GM11168 (cell line): ENCODE data around the gene RPS6KB2.

ENCODE experiments used
- in situ Hi-C: fragments of 300-500 bp; cut with MboI; formaldehyde crosslinking; loops from one replicate; pipeline ENCODE4 v1.12.0; 2022; ENCODE audit warnings: low sequenced_read_pairs; ENCODE audit not compliant: unreplicated experiment

RPS6KB2 gene

DNA sequence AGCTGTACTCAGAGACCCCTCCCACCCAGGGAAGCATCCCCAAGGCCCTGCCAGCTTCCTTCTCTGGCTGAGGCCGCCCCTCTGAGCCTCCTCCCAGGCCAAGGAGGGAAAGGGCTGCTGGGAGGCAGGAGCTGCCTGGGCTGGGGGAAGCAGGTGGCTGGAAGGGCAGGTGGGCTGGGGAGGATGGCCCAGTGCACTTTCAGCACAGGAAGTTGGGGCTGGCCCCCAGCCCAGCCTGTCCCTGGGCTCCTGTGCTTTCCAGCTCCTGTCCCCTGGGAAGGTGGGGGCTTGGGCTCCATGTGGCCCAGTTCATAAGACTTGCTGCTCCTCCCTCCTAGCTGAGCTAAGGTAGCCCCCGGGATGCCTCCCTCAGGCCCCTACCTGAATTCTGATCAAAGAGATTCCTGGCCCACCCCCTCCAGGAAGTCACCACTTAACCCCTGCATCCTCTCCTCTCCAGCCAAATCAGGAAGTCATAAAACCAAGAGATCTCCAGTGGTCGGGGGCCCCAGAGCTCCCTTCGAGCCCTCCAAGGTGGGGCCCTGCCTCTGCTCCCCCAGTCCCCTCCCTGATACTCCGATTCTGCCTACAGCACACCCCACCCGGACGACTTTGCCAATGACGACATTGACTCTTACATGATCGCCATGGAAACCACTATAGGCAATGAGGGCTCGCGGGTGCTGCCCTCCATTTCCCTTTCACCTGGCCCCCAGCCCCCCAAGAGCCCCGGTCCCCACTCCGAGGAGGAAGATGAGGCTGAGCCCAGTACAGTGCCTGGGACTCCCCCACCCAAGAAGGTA, 31.5 kb upstream of the RPS6KB2 start:
- in situ Hi-C loops, result no loop called here

DNA sequence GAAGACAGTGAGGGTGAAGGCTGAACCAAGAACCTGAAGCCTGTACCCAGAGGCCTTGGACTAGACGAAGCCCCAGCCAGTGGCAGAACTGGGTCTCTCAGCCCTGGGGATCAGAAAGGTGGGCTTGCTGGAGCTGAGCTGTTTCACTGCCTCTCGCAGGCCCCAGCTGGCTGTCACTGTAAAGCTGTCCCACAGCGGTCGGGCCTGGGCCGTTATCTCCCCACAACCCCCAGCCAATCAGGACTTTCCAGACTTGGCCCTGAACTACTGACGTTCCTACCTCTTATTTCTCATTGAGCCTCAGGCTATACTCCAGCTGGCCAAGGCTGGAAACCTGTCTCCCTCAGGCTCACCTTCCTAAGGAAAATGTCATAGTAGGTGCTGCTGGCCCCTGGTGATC, 30.8 kb upstream of the RPS6KB2 start:
- in situ Hi-C loops, result no loop called here

DNA sequence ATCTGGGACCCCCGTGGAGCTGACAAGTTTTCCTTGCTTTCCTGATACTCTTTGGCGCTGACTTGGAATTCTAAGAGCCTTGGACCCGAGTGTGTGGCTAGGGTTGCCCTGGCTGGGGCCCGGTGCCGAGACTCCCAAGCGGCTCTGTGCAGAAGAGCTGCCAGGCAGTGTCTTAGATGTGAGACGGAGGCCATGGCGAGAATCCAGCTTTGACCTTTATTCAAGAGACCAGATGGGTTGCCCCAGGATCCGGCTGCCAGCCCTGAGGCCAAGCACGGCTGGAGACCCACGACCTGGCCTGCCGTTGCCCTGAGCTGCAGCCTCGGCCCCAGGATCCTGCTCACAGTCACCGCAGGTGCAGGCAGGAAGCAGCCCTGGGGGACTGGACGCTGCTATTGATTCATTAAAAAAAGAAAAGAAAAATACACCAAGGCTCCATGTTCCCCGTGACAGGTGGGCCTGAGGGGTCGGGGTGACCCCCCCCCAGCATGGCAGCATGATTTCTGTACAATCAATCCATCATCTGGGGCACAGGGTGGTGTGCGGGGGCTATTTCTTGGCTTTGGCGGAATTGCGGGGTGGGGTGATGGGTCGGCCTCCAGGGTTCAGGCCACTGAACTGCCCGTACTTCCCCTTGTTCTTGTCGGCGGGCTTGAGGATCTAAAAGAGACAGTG, 30.2 kb upstream of the RPS6KB2 start:
- in situ Hi-C loops, result no loop called here

DNA sequence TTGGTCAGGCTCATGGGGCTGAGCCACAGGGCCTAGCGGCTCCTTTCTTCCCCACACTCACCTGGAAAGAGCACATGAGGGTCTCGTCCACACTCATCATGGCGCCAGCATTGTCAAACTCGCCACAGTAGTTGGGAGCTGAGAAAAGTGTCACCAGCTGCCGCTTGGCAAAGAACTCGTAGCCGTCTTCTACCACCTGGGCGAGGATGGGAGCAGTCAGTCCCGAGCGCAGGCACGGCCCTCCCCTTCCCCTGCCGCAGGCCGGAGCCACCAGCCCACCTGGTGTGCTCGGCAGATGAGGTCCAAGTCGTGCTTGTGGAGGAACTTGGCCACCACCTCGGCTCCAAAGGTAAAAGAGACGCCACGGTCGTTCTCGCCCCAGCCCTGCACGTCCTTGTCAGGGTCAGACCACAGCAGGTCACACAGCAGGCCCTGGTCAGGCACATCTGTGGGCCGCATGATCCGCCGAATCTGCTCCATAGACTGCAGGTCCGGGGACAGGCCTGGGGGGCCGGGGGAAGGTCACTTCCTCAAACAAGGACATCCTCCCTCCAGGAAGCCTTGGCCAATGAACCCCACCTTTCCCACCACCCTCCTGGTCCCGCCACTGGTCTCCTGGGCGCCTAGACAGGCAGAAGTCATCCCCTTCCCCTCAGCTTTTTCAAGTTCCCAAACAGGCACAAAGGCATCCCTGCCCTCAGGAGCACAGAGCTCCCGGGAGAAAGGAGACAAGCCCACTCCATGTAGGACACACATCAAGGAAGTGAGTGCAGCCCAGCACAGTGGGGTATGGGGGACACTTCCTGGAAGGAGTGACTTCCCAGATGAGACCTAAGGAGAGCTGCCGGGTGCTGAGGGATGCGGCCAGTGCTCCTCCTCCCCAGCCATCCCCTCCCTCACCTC, 29.4 kb upstream of the RPS6KB2 start:
- in situ Hi-C loops, result no loop called here

DNA sequence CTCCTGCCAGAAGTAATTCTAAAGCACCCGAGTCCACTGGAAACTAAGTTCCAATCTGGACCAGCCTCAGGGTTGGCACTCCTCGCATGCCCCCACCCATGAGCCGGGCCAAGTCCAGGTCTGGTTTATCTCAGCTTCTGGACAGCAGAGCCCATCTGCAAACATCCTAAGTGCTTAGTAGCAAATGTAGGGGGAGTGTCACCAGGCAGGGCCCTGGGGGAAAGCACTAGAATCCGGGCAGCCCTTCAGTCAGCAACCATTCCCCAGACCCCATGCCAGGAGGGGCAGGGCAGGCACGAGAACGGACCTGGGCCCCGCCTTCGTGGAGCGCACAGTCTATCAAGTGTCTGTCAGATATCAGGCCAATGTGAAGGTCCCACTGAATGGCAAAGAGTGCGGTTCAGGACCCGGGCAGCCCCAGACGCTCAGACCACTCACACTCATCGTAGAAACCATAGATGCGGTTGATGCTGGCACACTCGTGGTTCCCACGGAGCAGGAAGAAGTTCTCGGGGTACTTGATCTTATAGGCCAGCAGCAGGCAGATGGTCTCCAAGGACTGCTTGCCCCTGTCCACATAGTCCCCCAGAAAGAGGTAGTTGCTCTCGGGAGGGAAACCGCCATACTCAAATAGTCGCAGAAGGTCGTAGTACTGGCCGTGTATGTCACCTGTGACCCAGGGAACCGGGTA, 27.9 kb upstream of the RPS6KB2 start:
- in situ Hi-C loops, result loop anchor here (10.0 kb wide), 1 partner anchor 104 kb away; the partner anchor contains the start of genes CDK2AP2 and PITPNM1

DNA sequence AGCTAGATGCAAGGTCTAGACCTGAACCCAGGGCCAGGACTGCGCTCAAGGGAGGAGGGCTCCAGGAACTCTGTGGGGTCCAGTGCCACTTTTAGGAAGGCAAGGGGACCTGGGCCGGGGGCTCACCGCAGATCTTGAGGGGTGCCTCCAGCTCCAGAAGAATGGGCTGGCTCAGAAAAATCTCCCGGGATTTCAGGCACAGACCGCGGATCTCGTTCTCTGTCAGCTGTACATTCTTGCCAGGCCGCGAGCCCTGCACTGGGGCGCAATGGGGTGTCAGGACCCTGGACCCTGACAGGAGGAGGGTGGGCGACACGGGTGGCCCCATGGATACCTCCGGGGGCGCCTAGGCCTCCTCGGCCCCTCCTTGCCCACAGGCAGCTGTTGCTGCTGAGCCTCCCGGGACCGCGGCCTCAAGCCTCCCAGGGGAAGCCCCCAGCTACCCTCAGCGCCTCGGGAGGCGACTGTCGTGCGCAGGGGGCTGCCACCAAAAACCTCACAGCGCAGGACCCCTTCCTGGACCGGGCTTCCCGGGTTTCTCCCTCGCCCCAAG, 27.3 kb upstream of the RPS6KB2 start:
- in situ Hi-C loops, result loop anchor here (10.0 kb wide), 1 partner anchor 104 kb away; the partner anchor contains the start of genes CDK2AP2 and PITPNM1

DNA sequence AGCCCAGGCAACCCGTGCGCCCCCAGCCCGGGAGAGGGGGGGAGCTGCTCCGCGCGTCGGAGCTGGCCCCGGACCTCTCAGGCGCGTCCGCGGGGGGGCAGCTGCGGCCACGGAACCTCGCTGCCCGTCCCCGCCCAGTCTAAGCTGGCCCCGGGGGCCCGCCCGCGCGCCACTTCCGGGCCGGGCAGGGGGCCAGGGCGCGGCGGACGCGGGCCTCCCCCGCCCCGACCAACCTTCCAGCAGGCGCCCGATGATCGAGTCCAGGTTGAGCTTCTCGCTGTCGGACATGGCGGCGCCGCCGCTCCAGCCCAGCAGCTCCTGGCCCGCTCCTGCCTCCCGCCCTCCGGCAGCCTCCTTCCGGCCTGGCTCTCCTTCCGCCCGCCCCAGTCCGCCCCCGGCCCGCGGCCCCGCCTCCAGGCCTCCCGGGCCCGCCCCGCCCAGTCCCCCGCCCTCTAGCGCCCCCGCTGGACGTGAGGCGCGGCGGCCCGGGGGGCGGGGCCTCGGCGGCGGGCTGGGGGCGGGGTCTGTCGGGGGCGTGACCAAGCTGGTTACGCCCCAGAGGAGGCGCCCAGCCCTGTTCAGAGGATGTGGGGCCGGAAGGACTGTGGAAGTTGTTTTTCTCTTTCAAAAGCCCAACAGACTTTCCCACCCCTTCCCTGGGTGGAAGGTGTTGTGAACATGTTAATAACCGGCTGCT, 26.7 kb upstream of the RPS6KB2 start, which contains the start of gene PPP1CA:
Gene PPP1CA (minus strand): TSS at position 364 of the 697 bp plus-strand sequence. CDS start 76 bp downstream, at position 288.
- in situ Hi-C loops, result loop anchor here (10.0 kb wide), 1 partner anchor 103 kb away; the partner anchor contains the start of genes CDK2AP2 and PITPNM1

DNA sequence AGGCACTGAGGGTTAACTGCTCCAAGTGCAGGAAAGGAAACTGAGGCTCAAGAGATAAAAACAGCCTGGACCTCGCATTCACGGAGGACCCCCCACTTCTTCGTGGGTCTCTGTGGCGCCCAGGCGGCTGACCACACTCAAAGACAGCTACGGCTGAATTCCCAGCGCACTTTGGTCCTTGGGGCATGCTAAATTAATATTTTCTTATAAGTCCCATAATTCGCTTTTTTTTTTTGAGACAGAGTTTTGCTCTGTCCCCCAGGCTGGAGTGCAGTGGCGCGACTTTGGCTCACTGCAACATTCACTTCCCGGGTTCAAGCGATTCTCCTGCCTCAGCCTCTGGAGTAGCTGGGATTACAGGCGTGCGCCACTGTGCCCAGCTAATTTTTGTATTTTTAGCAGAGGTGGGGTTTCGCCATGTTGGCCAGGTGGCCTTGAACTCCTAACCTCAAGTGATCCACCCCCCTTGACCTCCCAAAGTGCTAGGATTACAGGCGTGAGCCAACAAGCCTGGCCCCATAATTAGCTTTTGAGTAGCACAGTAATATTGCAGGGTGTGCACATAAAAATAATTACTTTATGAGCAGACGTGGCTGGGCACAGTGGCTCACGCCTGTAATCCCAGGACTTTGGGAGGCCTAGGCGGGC, 26.0 kb upstream of the RPS6KB2 start:
- in situ Hi-C loops, result loop anchor here (10.0 kb wide), 1 partner anchor 102 kb away; the partner anchor contains the start of genes CDK2AP2 and PITPNM1

DNA sequence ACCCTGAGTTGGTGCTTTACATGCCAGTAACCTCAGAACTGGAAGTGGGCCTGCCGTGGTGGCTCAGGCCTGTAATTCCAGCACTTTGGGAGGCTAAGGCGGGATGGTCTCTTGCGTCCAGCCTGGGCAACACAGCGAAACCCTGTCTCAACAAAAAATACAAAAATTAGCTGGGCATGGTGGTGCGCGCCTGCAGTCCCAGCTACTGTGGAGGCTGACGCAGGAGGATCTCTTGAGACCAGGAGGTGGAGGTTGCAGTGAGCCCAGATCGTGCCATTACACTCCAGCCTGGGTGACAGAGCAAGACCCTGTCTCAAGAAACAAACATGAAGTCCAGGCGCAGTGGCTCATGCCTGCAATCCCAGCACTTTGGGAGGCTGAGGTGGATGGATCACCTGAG, 25.2 kb upstream of the RPS6KB2 start:
- in situ Hi-C loops, result loop anchor here (10.0 kb wide), 1 partner anchor 102 kb away; the partner anchor contains the start of genes CDK2AP2 and PITPNM1

DNA sequence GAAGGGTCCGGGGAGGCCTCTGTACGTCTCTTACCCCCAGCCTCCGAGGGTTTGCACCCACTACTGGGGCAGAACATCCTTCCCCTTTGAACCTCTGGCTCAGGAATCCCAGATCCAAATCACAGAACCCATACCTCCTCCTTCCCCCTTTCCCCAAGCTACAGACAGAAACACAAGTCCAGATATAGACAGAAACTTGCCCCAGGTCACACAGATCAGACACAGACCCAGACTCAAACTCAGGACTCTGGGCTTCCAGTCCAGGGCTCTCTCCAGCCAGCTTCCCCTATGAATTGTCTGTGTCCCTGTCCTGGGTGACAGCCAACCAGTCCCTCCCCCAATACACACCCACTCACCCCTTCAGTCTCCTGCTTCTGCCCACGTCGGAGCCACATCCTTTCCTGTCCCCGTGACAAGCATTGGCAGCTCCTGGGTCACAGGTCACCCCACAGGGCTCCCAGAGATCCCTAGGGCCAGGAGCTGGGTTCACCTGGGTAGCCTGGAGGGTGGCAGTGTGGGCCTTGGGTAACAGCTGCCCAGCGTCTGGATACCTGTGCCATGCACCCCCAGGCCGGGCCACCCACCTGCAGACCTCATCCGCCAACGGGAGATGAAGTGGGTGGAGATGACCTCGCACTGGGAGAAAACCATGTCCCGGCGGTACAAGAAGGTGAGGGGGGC, 23.6 kb upstream of the RPS6KB2 start:
- in situ Hi-C loops, result loop anchor here (10.0 kb wide), 1 partner anchor 100 kb away; the partner anchor contains the start of genes CDK2AP2 and PITPNM1

DNA sequence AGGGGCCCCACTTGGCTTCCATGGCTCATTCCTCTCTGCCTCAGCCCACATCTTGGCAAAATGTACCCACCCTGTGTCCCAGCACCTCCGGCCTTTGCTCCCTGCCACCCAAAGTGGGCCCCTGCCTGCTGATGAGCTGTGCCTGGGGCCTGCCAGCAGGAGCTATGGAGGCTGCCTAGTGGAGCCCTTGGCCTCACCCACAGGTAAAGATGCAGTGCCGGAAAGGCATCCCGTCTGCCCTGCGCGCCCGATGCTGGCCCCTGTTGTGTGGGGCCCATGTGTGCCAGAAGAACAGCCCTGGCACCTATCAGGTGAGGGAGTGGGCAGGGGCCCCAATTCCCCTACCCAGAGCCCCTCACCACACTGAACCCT, 23.1 kb upstream of the RPS6KB2 start:
- in situ Hi-C loops, result loop anchor here (10.0 kb wide), 1 partner anchor 100 kb away; the partner anchor contains the start of genes CDK2AP2 and PITPNM1

DNA sequence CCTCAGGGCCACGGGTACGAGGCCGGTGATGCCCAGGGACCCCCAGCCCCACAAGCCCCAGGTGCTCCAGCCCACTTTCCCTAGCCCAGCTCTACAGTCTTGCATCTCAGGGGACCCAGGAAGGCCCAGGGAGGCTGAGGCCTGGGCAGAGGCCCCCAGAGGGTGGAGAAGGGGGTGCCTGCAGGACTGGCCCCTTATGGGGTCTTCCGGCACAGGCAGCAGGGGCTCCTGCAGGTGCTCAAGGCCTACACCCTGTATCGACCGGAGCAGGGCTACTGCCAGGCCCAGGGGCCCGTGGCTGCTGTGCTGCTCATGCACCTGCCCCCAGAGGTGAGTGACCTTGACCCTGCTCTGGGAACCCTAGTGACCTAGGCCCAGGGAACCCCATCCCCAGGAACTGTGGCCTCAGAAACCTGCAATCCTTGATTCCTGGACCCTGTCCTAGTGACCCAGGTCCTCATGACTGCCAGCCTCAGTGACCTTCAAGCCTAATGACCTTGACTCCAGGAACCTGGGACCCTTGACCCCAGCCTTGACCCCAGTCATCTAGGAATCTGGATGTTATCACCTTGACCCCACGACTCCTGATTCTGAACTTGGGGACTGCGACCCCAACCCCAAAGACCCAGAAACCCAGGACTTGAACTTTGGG, 22.5 kb upstream of the RPS6KB2 start:
- in situ Hi-C loops, result loop anchor here (10.0 kb wide), 1 partner anchor 99 kb away; the partner anchor contains the start of genes CDK2AP2 and PITPNM1

DNA sequence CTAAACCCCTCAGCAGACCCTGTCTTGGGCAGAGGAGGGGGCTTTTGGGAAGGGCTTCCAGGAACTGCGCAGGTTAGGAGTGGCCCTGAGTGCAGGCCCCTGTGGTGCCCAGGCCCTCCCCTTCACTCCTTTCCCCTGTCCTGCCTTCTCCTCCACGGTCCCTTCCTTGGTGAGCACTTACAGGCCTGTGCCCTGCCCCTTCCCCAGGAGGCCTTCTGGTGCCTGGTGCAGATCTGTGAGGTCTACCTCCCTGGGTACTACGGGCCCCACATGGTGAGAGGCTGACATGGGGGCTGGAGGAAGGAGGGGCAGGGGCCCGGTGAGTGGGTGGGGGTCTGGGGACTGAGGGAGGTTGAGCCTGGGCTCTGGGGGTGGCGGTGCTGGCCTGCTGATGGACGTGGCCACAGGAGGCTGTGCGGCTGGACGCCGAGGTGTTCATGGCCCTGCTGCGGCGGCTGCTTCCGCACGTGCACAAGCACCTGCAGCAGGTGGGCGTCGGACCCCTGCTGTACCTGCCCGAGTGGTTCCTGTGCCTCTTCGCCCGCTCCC, 21.8 kb upstream of the RPS6KB2 start:
- in situ Hi-C loops, result loop anchor here (10.0 kb wide), 1 partner anchor 98 kb away; the partner anchor contains the start of genes CDK2AP2 and PITPNM1

DNA sequence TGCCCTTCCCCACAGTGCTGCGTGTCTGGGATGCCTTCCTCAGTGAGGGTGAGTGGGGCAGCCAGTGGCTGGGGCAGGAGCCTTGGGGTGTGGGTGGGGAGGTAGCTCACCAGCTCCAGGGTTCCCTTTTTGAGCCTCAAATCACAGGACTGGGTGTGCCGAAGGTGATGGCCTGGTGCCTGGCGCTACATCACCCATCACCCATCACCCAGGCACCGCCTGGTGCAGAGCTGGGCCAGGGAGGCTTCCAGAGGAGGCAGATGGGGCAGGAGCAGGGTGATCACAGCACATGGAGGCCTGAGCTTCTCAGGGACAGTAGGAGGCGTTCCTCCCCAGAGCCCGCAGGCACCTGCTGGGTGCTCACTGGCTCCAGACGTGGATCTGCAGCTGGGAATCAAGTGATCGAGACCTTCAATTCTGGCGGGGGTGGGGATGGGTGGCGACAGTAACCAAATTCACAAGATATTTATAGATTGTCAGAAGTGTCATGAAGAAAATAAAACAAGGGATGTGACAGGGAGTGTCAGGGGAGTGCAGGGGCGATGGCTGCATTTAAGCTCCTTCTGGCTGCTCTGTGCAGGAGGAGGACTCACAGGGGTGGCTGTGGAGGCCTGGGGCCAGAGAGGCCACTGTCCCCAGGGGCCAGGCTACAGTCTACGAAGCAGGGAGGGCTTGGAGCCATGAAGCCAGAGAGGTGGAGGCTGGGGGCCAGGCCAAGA, 21.2 kb upstream of the RPS6KB2 start:
- in situ Hi-C loops, result loop anchor here (10.0 kb wide), 1 partner anchor 98 kb away; the partner anchor contains the start of genes CDK2AP2 and PITPNM1

DNA sequence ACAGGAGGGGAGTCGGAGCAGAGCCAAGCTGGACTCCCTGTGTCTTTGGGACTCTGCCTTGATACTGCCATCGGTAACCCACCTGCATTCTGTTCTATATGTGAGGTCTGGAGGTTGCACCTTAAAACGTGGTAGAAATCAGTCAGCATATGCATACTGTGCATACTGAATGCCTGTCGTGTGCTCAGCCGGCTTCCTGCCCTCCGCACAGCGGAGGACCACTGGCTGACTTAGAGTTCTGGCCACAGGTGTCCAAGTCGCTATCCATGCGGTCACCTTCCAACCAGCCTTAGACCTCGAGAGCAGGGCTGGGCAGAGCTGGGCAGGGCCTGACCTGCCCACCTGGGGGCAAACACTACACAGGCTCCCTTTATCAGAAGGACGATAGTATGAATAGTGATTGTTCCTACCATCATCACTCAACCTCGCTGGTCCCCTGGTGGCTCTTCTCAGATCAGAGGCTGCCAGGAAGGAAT, 20.6 kb upstream of the RPS6KB2 start:
- in situ Hi-C loops, result loop anchor here (10.0 kb wide), 1 partner anchor 97 kb away; the partner anchor contains the start of genes CDK2AP2 and PITPNM1
